HEK293 (cell line): ENCODE data around the gene TLE2.
"Not testable (repeated sequence)": the region's sequence is repeated elsewhere in the genome, so short reads cannot be mapped to it uniquely, and the experiment has no call there.

Experiments
- CTCF ChIA-PET: fragments of 350-600 bp; formaldehyde crosslinking; extraction: SDS; loops from one replicate; lab custom pipeline; 2021; ENCODE audit warnings: antibody characterized with exemption; lab: Yijun Ruan, JAX
- POLR2A ChIA-PET: fragments of 300-600 bp; formaldehyde crosslinking; extraction: SDS; loops from one replicate; lab custom pipeline; 2020; ENCODE audit warnings: antibody characterized with exemption, inconsistent platforms; lab: Yijun Ruan, JAX
- H3K27ac ChIP-seq: fragments of 200-500 bp; sonication (Bioruptor generic); 2 replicates; pipeline ENCODE4 v1.5.1; 2014; ENCODE audit warnings: low read depth, low read length, control low read depth, inconsistent platforms; ENCODE audit errors: extremely low read depth
- H3K36me3 ChIP-seq, 2 experiments: fragments of 200-500 bp in 1 of 2; sonication (Bioruptor generic) in 1 of 2; 1 replicate in 1 of 2; 2 replicates in 1 of 2; pipeline ENCODE4 v1.5.1; 2014 to 2017; ENCODE audit warnings: inconsistent platforms in 2 of 2, low read length in 2 of 2; ENCODE audit not compliant: control insufficient read depth in 2 of 2, insufficient read depth in 1 of 2
- H3K4me1 ChIP-seq: fragments of 200-500 bp; sonication (Bioruptor generic); 2 replicates; pipeline ENCODE4 v1.5.1; 2014; ENCODE audit warnings: mild to moderate bottlenecking, low read length, inconsistent platforms; ENCODE audit not compliant: control insufficient read depth, insufficient read depth
- H3K4me3 ChIP-seq: 2 replicates; pipeline ENCODE4 v1.5.1; 2011; ENCODE audit warnings: low read depth, mild to moderate bottlenecking, control low read depth, low read length, moderate library complexity
- H3K9me3 ChIP-seq: fragments of 200-500 bp; sonication (Bioruptor generic); 2 replicates; pipeline ENCODE4 v1.5.1; 2014; ENCODE audit warnings: low read depth, low read length, inconsistent platforms; ENCODE audit not compliant: control insufficient read depth, insufficient read depth
- ATF2 ChIP-seq: fragments of 450-650 bp; formaldehyde crosslinking; IDR thresholded peaks from 2 replicates; pipeline ENCODE4 v1.5.1; 2016; ENCODE audit warnings: missing biosample characterization, missing genetic modification characterization, low read depth
- ELK4 ChIP-seq: IDR thresholded peaks from 2 replicates; pipeline ENCODE4 v1.6.1; 2011; ENCODE audit warnings: mild to moderate bottlenecking, low read depth, low read length, borderline replicate concordance
- PATZ1 ChIP-seq: fragments of 450-650 bp; formaldehyde crosslinking; IDR thresholded peaks from 2 replicates; pipeline ENCODE4 v1.5.1; 2016; ENCODE audit warnings: missing biosample characterization, missing genetic modification characterization
- RBAK ChIP-seq: fragments of 450-650 bp; formaldehyde crosslinking; IDR thresholded peaks from 2 replicates; pipeline ENCODE4 v1.5.1; 2016; ENCODE audit warnings: missing biosample characterization, missing genetic modification characterization
- TSHZ1 ChIP-seq: fragments of 450-650 bp; formaldehyde crosslinking; IDR thresholded peaks from 2 replicates; pipeline ENCODE4 v1.5.1; 2016; ENCODE audit warnings: missing biosample characterization, missing genetic modification characterization, borderline replicate concordance
- ZBTB10 ChIP-seq: fragments of 450-650 bp; formaldehyde crosslinking; IDR thresholded peaks from 2 replicates; pipeline ENCODE4 v1.5.1; 2016; ENCODE audit warnings: missing biosample characterization, missing genetic modification characterization
- ZBTB44 ChIP-seq: fragments of 450-650 bp; IDR thresholded peaks from 2 replicates; pipeline ENCODE4 v1.5.1; 2018; ENCODE audit warnings: missing biosample characterization, mild to moderate bottlenecking, missing genetic modification characterization
- ZNF140 ChIP-seq: fragments of 450-650 bp; formaldehyde crosslinking; IDR thresholded peaks from 2 replicates; pipeline ENCODE4 v1.5.1; 2016; ENCODE audit warnings: missing biosample characterization, missing genetic modification characterization
- ZNF394 ChIP-seq: fragments of 450-650 bp; formaldehyde crosslinking; IDR thresholded peaks from 2 replicates; pipeline ENCODE4 v1.5.1; 2016; ENCODE audit warnings: missing biosample characterization, missing genetic modification characterization, mild to moderate bottlenecking, moderate library complexity, borderline replicate concordance
- ZNF664 ChIP-seq: fragments of 450-650 bp; formaldehyde crosslinking; IDR thresholded peaks from 2 replicates; pipeline ENCODE4 v1.5.1; 2016; ENCODE audit warnings: missing biosample characterization, missing genetic modification characterization

Gene TLE2

GRCh38 chr19:2969104-2969504 lies 60.0 kb downstream of the TLE2 start (continued):
- TF ChIP-seq PATZ1 (tag by site-specific recombination), result peak; percentile 27; the same call in 1 of the 2 replicates

GRCh38 chr19:2967972-2968371 lies 61.1 kb downstream of the TLE2 start:
- CTCF ChIA-PET, result interaction anchor here (0.5 to 3.1 kb wide), 8 partner anchors 9 to 1611 kb away, joined by 3 to 12 read pairs (median 4); partner anchors contain the start of gene TLE6
- Histone ChIP-seq H3K36me3 (no peaks in the 10 kb centered on the region), H3K4me3 (no peak overlapping the region), H3K27ac (no peak overlapping the region), H3K9me3 (no peaks in the 10 kb centered on the region), H3K4me1 (peaks cover 9% of the 10 kb centered on the region)
- POLR2A ChIA-PET, result interaction anchor here (1.1 to 1.5 kb wide), 2 partner anchors 9 to 17 kb away, joined by 3 to 5 read pairs; no protein-coding TSS in a partner anchor
- no peak for TF ChIP-seq ZNF394
- TF ChIP-seq ZBTB10 (tag by site-specific recombination), result no peak
- 0 out of 2 replicates have a peak, but pooled peaks have one; percentile 26 for TF ChIP-seq ATF2
- TF ChIP-seq ELK4, result no peak
- no peak for TF ChIP-seq ZBTB44

GRCh38 chr19:2964874-2965273 lies 64.2 kb downstream of the TLE2 start:
- TF ChIP-seq ZNF140 (no peak), ZNF664 (tag by site-specific recombination) (no peak), TSHZ1 (no peak), ZBTB44 (no peak), RBAK (tag by site-specific recombination) (peak; percentile 83)
- ChIA-PET CTCF (interaction anchor here (0.7 to 1.3 kb wide), 4 partner anchors 75 to 199 kb away, joined by 3 to 6 read pairs (median 4); no protein-coding TSS in a partner anchor), POLR2A (interaction anchor here (0.6 to 0.8 kb wide), 4 partner anchors 14 to 40 kb away, joined by 3 to 9 read pairs (median 4); no protein-coding TSS in a partner anchor)
- Histone ChIP-seq H3K27ac (no peak overlapping the region), H3K9me3 (no peaks in the 10 kb centered on the region), H3K36me3 (no peaks in the 10 kb centered on the region), H3K4me1 (peaks cover 9% of the 10 kb centered on the region), H3K4me3 (no peak overlapping the region)

GRCh38 chr19:2963631-2964030 lies 65.4 kb downstream of the TLE2 start:
- not testable (repeated sequence) for H3K9me3 ChIP-seq, H3K27ac ChIP-seq, H3K4me3 ChIP-seq, H3K36me3 ChIP-seq, H3K4me1 ChIP-seq
- ChIA-PET CTCF (interaction anchor here (1.4 to 2.5 kb wide), 4 partner anchors 73 to 136 kb away, joined by 3 to 13 read pairs (median 8); no protein-coding TSS in a partner anchor), POLR2A (interaction anchor here (0.6 kb wide), 1 partner anchor 9 kb away, joined by 6 read pairs; no protein-coding TSS in a partner anchor)
